ENCODE measurements around the gene VIPAS39. TPM values are rescaled to one million over a fixed set of nuclear protein-coding genes. Genes with fewer than 3 reads are reported as not detected.

Gene VIPAS39
- total and polyA plus RNA-seq, 9 of the 15 experiments (the other 6 are each of a cell fraction or from before 2014, with no cell fraction given) = 5.7 to 25.6 (median 9.9) TPM

- H3K27ac ChIP-seq (ENCODE audit: extremely low read depth, low read depth, low read length) = no peak overlapping the region
- H3K4me1 ChIP-seq (replicated peaks in 1 of 2; ENCODE audit: control insufficient read depth in 2 of 2, insufficient read depth in 2 of 2, low read length in 2 of 2) = peaks cover 0 to 19% of the 10 kb centered on the region in 2 experiments; a peak in 3 of 5 replicates
- H3K79me2 ChIP-seq (ENCODE audit: control insufficient read depth, insufficient read depth, low read length) = no peaks in the 10 kb centered on the region
- DNase-seq (ENCODE audit: extremely low read depth in 1 of 4, low spot score in 3 of 4) = no peak
- no peaks in the 10 kb centered on the region; the same call in 1 of the 2 replicates for H4K20me1 ChIP-seq (replicated peaks; ENCODE audit: control insufficient read depth, insufficient read depth, low read length)
- no peak overlapping the region for H3K4me3 ChIP-seq
- TF ChIP-seq ZMIZ1 (IDR thresholded peaks at IDR 0.05; ENCODE audit: low read depth in 2 of 2, low read length in 2 of 2) (no peak), ZNF778 (CRISPR knock-in tag; IDR thresholded peaks at IDR 0.05) (no peak), PRMT5 (CRISPR knock-in tag; IDR thresholded peaks at IDR 0.05) (no peak)
- peaks cover 6 to 21% of the 10 kb centered on the region in 2 experiments; a peak in 3 of 5 replicates for H3K27me3 ChIP-seq (ENCODE audit: control insufficient read depth in 2 of 2, insufficient read depth in 2 of 2, low read length in 2 of 2)
- FAIRE-seq = peak; percentile 40
- H3K9ac ChIP-seq (ENCODE audit: insufficient read depth in 1 of 2, low read depth in 2 of 2, low read length in 2 of 2) = no peak overlapping the region
- ChIA-PET POLR2A (no interaction called here), CTCF (ENCODE audit: low intra/inter-chr PET ratio) (no interaction called here)
- intact Hi-C loops (cut with micrococcal nuclease) = no loop called here
- H3K4me2 ChIP-seq (ENCODE audit: insufficient read depth, low read length) = no peak overlapping the region
- H3K9me1 ChIP-seq (ENCODE audit: control insufficient read depth, insufficient read depth, low read length) = no peaks in the 10 kb centered on the region
- ATAC-seq = no peak
- no peak overlapping the region for H2AFZ ChIP-seq (ENCODE audit: low read depth, low read length)
- 31% methylated on average over 11 of the region's 11 CpGs for WGBS (ENCODE audit: insufficient coverage, low coverage, missing lambda C conversion rate)
- BruUV-seq (replicated peaks) = no TSS peak
- in situ Hi-C loops (cut with MboI) = no loop called here
- no peaks in the 10 kb centered on the region for H3K36me3 ChIP-seq (ENCODE audit: control insufficient read depth, insufficient read depth, low read length)
- H3K9me3 ChIP-seq (replicated peaks; ENCODE audit: control insufficient read depth, insufficient read depth, low read depth, low read length) = no peaks in the 10 kb centered on the region
Observed at GRCh38 chr14:77502109-77502782, 44.8 kb upstream of the VIPAS39 start.
